ENCODE results near the gene SIRPA. TPM values are rescaled to one million over a fixed set of nuclear protein-coding genes. Genes with fewer than 3 reads are reported as not detected.

The SIRPA gene
- total and polyA plus RNA-seq, 2 of the 4 experiments (the other 2 are of a cell fraction) = 9.9 to 40.2 TPM

GRCh38 chr20:1928154-1928553 lies 32.9 kb downstream of the SIRPA start:
- no peak overlapping the region for H2AFZ ChIP-seq (replicated peaks; ENCODE audit: low read length, poor library complexity)
- 86% methylated on average over 3 of the region's 10 CpGs; no CpG with 5 or more reads in 1 of the 2 experiments for WGBS, 2 experiments (ENCODE audit: extremely low coverage in 2 of 2, insufficient read length in 1 of 2)
- no peak overlapping the region for H4K5ac ChIP-seq (ENCODE audit: low read depth, low read length)
- H2AK9ac ChIP-seq (replicated peaks; ENCODE audit: low read depth, low read length, poor library complexity) = no peak overlapping the region
- H3K4ac ChIP-seq (ENCODE audit: low read depth, low read length) = no peak overlapping the region
- no peaks in the 10 kb centered on the region for H3K27me3 ChIP-seq (ENCODE audit: control insufficient read depth, insufficient read depth, low read length)
- H4K91ac ChIP-seq (ENCODE audit: insufficient read depth, low read depth, low read length) = no peak overlapping the region
- H4K8ac ChIP-seq (ENCODE audit: low read depth in 2 of 2, low read length in 2 of 2) = no peak overlapping the region
- H3K9ac ChIP-seq (ENCODE audit: low read depth, low read length) = no peak overlapping the region
- H3K36me3 ChIP-seq (ENCODE audit: control insufficient read depth, insufficient read depth, low read length) = peaks cover 33% of the 10 kb centered on the region
- no peak overlapping the region for H3K23ac ChIP-seq (ENCODE audit: low read depth, low read length)
- peaks cover 13% of the 10 kb centered on the region; the same call in 1 of the 2 replicates for H3K9me1 ChIP-seq (ENCODE audit: insufficient read depth, low read length)
- peaks cover 5% of the 10 kb centered on the region for H4K20me1 ChIP-seq (ENCODE audit: insufficient read depth, low read length)
- H2BK15ac ChIP-seq (ENCODE audit: low read depth, low read length) = no peak overlapping the region
- no peak overlapping the region for H2BK20ac ChIP-seq (ENCODE audit: low read depth, low read length)
- H3K4me1 ChIP-seq (ENCODE audit: control insufficient read depth, insufficient read depth, low read length) = peaks cover 2% of the 10 kb centered on the region; the same call in 1 of the 2 replicates
- no peak overlapping the region for H3K4me3 ChIP-seq (ENCODE audit: insufficient read depth, low read depth, low read length)
- H3K27ac ChIP-seq (ENCODE audit: insufficient read depth, low read length) = no peak overlapping the region
- H2BK120ac ChIP-seq (ENCODE audit: low read depth, low read length) = no peak overlapping the region
- H3K79me1 ChIP-seq (ENCODE audit: low read depth in 1 of 2, low read length in 2 of 2) = peaks cover 0 to 3% of the 10 kb centered on the region in 2 experiments; a peak in 1 of 4 replicates
- CTCF ChIA-PET = no interaction called here
- no peak for ATAC-seq (ENCODE audit: low read depth)
- no TSS peak for BruUV-seq (replicated peaks)
- no peak overlapping the region for H3K18ac ChIP-seq (ENCODE audit: low read depth, low read length)
- intact Hi-C loops (cut with micrococcal nuclease) = no loop called here
- H2BK5ac ChIP-seq (ENCODE audit: low read depth, low read length, poor library complexity, severe bottlenecking) = no peak overlapping the region
- no peak overlapping the region for H3K14ac ChIP-seq (replicated peaks; ENCODE audit: low read depth, low read length)
- no peak for TF ChIP-seq MXI1 (IDR thresholded peaks at IDR 0.05; ENCODE audit: borderline replicate concordance, low read depth, low read length)
- TF ChIP-seq RAD21 (IDR thresholded peaks at IDR 0.05; ENCODE audit: low read length) = no peak
- no peak for TF ChIP-seq POLR2A (IDR thresholded peaks at IDR 0.05; ENCODE audit: low read depth, low read length)
- TF ChIP-seq CHD1 (IDR thresholded peaks at IDR 0.05; ENCODE audit: low read depth, low read length) = no peak
- no peak for TF ChIP-seq RCOR1 (IDR thresholded peaks at IDR 0.05; ENCODE audit: insufficient replicate concordance, low read length)
- TF ChIP-seq MAZ (IDR thresholded peaks at IDR 0.05; ENCODE audit: borderline replicate concordance, low read depth, low read length) = no peak
- no peak for TF ChIP-seq USF2 (IDR thresholded peaks at IDR 0.05; ENCODE audit: low read depth, low read length)
- no peak for TF ChIP-seq FOS (IDR thresholded peaks at IDR 0.05; ENCODE audit: low read depth, low read length)
- TF ChIP-seq MAFK (IDR thresholded peaks at IDR 0.05; ENCODE audit: low read depth, low read length) = no peak
- no peak for TF ChIP-seq NFE2L2 (IDR thresholded peaks at IDR 0.05; ENCODE audit: low read depth, low read length)
- H3K9me3 ChIP-seq (ENCODE audit: control insufficient read depth, insufficient read depth, low read length) = no peaks in the 10 kb centered on the region
- POLR2A ChIA-PET (ENCODE audit: unreplicated experiment) = no interaction called here
- in situ Hi-C loops (cut with MboI; ENCODE audit: low sequenced_read_pairs) = no loop called here
- dilution Hi-C loops (cut with HindIII; ENCODE audit: low sequenced_read_pairs, unreplicated experiment) = no loop called here
- no peak for DNase-seq
- H3K4me2 ChIP-seq (ENCODE audit: low read depth, low read length) = no peak overlapping the region
- no peak overlapping the region for H3K56ac ChIP-seq (ENCODE audit: extremely low read depth, insufficient read depth, low read length)
- H2AK5ac ChIP-seq (ENCODE audit: low read depth, low read length) = no peak overlapping the region
